ENCODE measurements around the gene GNG4. TPM values are rescaled to one million over a fixed set of nuclear protein-coding genes. Genes with fewer than 3 reads are reported as not detected.
"Not testable (repeated sequence)": the region's sequence is repeated elsewhere in the genome, so short reads cannot be mapped to it uniquely, and the experiment has no call there.

The GNG4 gene
- polyA plus RNA-seq, 4 donors, result 3.2 to 4.4 (median 4.1) TPM

GRCh38 chr1:235546369-235547155, 103.0 kb downstream of the GNG4 start:
- DNase-seq (ENCODE audit: low read depth in 4 of 4, low spot score in 2 of 4), result not testable (repeated sequence)

- DNase-seq (ENCODE audit: low read depth in 4 of 4, low spot score in 2 of 4), result peak in 1 of 4 donors; percentile 24
Measured at GRCh38 chr1:235545292-235545930, 104.2 kb downstream of the GNG4 start.

- DNase-seq (ENCODE audit: low read depth in 4 of 4, low spot score in 2 of 4), result not testable (repeated sequence)
Measured at GRCh38 chr1:235542845-235543244, 106.7 kb downstream of the GNG4 start.

GRCh38 chr1:235533476-235534168, 116.0 kb downstream of the GNG4 start:
- no peak for DNase-seq (ENCODE audit: low read depth in 4 of 4, low spot score in 2 of 4)

- no peak for DNase-seq (ENCODE audit: low read depth in 4 of 4, low spot score in 2 of 4)
Measured at GRCh38 chr1:235532360-235532759, 117.2 kb downstream of the GNG4 start.

- no peak for DNase-seq (ENCODE audit: low read depth in 4 of 4, low spot score in 2 of 4)
Measured at GRCh38 chr1:235527196-235527814, 122.3 kb downstream of the GNG4 start.

GRCh38 chr1:235525314-235525713, 124.3 kb downstream of the GNG4 start:
- DNase-seq (ENCODE audit: low read depth in 4 of 4, low spot score in 2 of 4), result no peak

- DNase-seq (ENCODE audit: low read depth in 4 of 4, low spot score in 2 of 4), result no peak
Measured at GRCh38 chr1:235516862-235517446, 132.6 kb downstream of the GNG4 start.

GRCh38 chr1:235515844-235516512, 133.6 kb downstream of the GNG4 start:
- DNase-seq (ENCODE audit: low read depth in 4 of 4, low spot score in 2 of 4), result no peak

- peak; percentile 52 to 75 (median 53) for DNase-seq (ENCODE audit: low read depth in 4 of 4, low spot score in 2 of 4)
Measured at GRCh38 chr1:235513495-235514366, 135.9 kb downstream of the GNG4 start.

- DNase-seq (ENCODE audit: low read depth in 4 of 4, low spot score in 2 of 4), result no peak
Measured at GRCh38 chr1:235511470-235512240, 137.9 kb downstream of the GNG4 start.

- no peak for DNase-seq (ENCODE audit: low read depth in 4 of 4, low spot score in 2 of 4)
Measured at GRCh38 chr1:235510823-235511222, 138.8 kb downstream of the GNG4 start.

GRCh38 chr1:235507623-235508022, 142.0 kb downstream of the GNG4 start:
- no peak for DNase-seq (ENCODE audit: low read depth in 4 of 4, low spot score in 2 of 4)

GRCh38 chr1:235504494-235505222, 144.9 kb downstream of the GNG4 start:
- DNase-seq (ENCODE audit: low read depth in 4 of 4, low spot score in 2 of 4), result peak; percentile 91 to 98 (median 98)

GRCh38 chr1:235504122-235504493, 145.5 kb downstream of the GNG4 start, which contains the start of gene B3GALNT2:
Gene B3GALNT2 (minus strand): TSS chr1:235504452. CDS start chr1:235504252, 200 bp downstream.
- no peak for DNase-seq (ENCODE audit: low read depth in 4 of 4, low spot score in 2 of 4)

- peak; percentile 45 to 77 (median 62) for DNase-seq (ENCODE audit: low read depth in 4 of 4, low spot score in 2 of 4)
Measured at GRCh38 chr1:235503403-235504121, 146.0 kb downstream of the GNG4 start.

Measured in left renal cortex interstitium (tissue), 4 donors.